ENCODE results near the gene RFX8. TPM values are rescaled to one million over a fixed set of nuclear protein-coding genes. Genes with fewer than 3 reads are reported as not detected.
A peak's percentile ranks its signal among the peaks of the same experiment; 100 is the strongest.

The RFX8 gene
- total and polyA plus RNA-seq, 7 donors: 0.12 to 0.83 TPM; not detected in 5

GRCh38 chr2:101476605-101477208 lies 1.8 kb upstream of the RFX8 start:
- DNase-seq: no peak
- H3K27ac ChIP-seq: no peak overlapping the region
- intact Hi-C loops (cut with DNase I): no loop called here
- WGBS, 2 donors: 93 to 94% methylated on average over 8 of the region's 8 CpGs
- peaks cover 0 to 30% (median 20%) of the 10 kb centered on the region in 4 donors for H3K4me1 ChIP-seq
- H3K27me3 ChIP-seq: no peaks in the 10 kb centered on the region
- no peak overlapping the region for H3K4me3 ChIP-seq
- no peaks in the 10 kb centered on the region for H3K9me3 ChIP-seq
- TF ChIP-seq EP300 (IDR thresholded peaks at IDR 0.05) (no peak), POLR2A (IDR thresholded peaks at IDR 0.05) (no peak), CTCF (IDR thresholded peaks at IDR 0.05) (no peak), POLR2AphosphoS5 (IDR thresholded peaks at IDR 0.05) (no peak)
- H3K36me3 ChIP-seq: no peaks in the 10 kb centered on the region

- peak; percentile 75 for DNase-seq
- Histone ChIP-seq H3K4me3 (peak overlapping the region; percentile 34 to 71 (median 60)), H3K9me3 (no peaks in the 10 kb centered on the region), H3K36me3 (no peaks in the 10 kb centered on the region), H3K27ac (peak overlapping the region; percentile 50 to 70 (median 59)), H3K4me1 (peaks cover 0 to 30% (median 20%) of the 10 kb centered on the region in 4 donors), H3K27me3 (no peaks in the 10 kb centered on the region)
- no peak for TF ChIP-seq POLR2AphosphoS5 (IDR thresholded peaks at IDR 0.05)
- WGBS, 2 donors: 1 to 2% methylated on average over 92 of the region's 92 CpGs
- intact Hi-C loops (cut with DNase I): no loop called here
Measured at GRCh38 chr2:101473911-101474701, 806 bp downstream of the RFX8 start.

DNA sequence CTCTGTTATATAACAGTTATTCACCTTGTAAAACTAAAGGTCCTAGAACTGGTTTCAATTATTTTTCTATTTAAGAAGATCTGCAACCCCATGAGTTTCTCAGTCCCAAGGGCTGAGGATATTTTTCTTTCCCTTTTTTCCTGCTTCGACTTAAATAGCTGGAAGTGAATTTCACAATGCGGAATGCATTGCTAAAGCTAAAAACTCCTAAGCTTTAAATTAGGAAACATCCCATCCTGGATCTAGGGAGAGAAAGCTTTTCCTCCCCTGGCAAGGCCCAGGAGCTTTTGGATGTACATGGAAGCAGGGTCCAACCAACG lies 1.4 kb downstream of the RFX8 start:
- Histone ChIP-seq H3K27ac (peak overlapping the region; percentile 50 to 70 (median 59)), H3K4me3 (peak overlapping the region; percentile 34 to 71 (median 60)), H3K4me1 (peaks cover 0 to 27% (median 18%) of the 10 kb centered on the region in 4 donors), H3K9me3 (no peaks in the 10 kb centered on the region), H3K36me3 (no peaks in the 10 kb centered on the region), H3K27me3 (no peaks in the 10 kb centered on the region)
- no peak for DNase-seq
- 43 to 49% methylated on average over 3 of the region's 3 CpGs for WGBS, 2 donors
- intact Hi-C loops (cut with DNase I): no loop called here
- TF ChIP-seq EP300 (IDR thresholded peaks at IDR 0.05): no peak
- TF ChIP-seq POLR2A (IDR thresholded peaks at IDR 0.05): no peak
- no peak for TF ChIP-seq CTCF (IDR thresholded peaks at IDR 0.05)
- TF ChIP-seq POLR2AphosphoS5 (IDR thresholded peaks at IDR 0.05): no peak

DNA sequence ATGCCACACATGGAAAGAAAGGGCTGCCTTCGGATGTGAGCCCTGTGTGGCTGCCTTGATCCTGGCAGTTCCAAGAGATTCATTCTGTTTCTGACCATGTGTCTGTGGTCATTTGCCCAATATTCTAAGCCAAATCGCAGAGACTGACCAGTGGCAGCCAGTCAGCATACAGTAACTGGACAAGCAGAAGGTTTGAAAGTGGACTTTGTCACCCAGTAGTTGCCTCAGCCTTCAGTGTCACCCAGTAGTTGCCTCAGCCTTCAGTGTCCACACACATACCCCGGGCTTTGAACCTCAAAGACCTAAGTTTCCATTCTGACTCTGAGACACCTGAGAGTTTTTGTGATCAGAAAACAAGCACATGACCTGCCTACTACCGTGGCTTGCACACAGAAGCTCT lies 5.0 kb downstream of the RFX8 start:
- Histone ChIP-seq H3K4me3 (no peak overlapping the region), H3K27ac (no peak overlapping the region), H3K9me3 (no peaks in the 10 kb centered on the region), H3K36me3 (no peaks in the 10 kb centered on the region), H3K27me3 (no peaks in the 10 kb centered on the region), H3K4me1 (peaks cover 0 to 18% (median 15%) of the 10 kb centered on the region in 4 donors)
- no peak for DNase-seq
- intact Hi-C loops (cut with DNase I): no loop called here
- TF ChIP-seq EP300 (IDR thresholded peaks at IDR 0.05): no peak
- TF ChIP-seq POLR2AphosphoS5 (IDR thresholded peaks at IDR 0.05): no peak
- TF ChIP-seq POLR2A (IDR thresholded peaks at IDR 0.05): no peak
- no peak for TF ChIP-seq CTCF (IDR thresholded peaks at IDR 0.05)
- WGBS, 2 donors: 82 to 83% methylated on average over 4 of the region's 4 CpGs

GRCh38 chr2:101467306-101467705 lies 7.6 kb downstream of the RFX8 start:
- no peak overlapping the region for H3K27ac ChIP-seq
- H3K4me1 ChIP-seq: no peaks in the 10 kb centered on the region
- H3K4me3 ChIP-seq: no peak overlapping the region
- H3K36me3 ChIP-seq: no peaks in the 10 kb centered on the region
- 84 to 89% methylated on average over 4 of the region's 4 CpGs for WGBS, 2 donors
- no peak for DNase-seq
- TF ChIP-seq POLR2A (IDR thresholded peaks at IDR 0.05): no peak
- H3K27me3 ChIP-seq: no peaks in the 10 kb centered on the region
- no peaks in the 10 kb centered on the region for H3K9me3 ChIP-seq
- intact Hi-C loops (cut with DNase I): no loop called here

Measured in sigmoid colon (tissue), 7 donors.